Femur (tissue), 1 donor: ENCODE data around the gene YWHAB.
"Not testable (repeated sequence)": the region's sequence is repeated elsewhere in the genome, so short reads cannot be mapped to it uniquely, and the experiment has no call there.

ENCODE experiments used
- DNase-seq: peaks from one replicate; pipeline ENCODE4 v3.0.0-alpha.2; 2017

YWHAB gene

GRCh38 chr20:44885392-44886265 lies at the start of gene YWHAB:
Gene YWHAB, plus strand, starts transcription at chr20:44885705. Its CDS starts 15,829 bp downstream, at chr20:44901534.
- peak; percentile 99 for DNase-seq

GRCh38 chr20:44836601-44837120 lies 48.8 kb upstream of the YWHAB start:
- no peak for DNase-seq

- DNase-seq = peak; percentile 48
Observed at GRCh38 chr20:44837946-44838345, 47.6 kb upstream of the YWHAB start.

GRCh38 chr20:44838521-44838920 lies 47.0 kb upstream of the YWHAB start:
- DNase-seq = no peak

- DNase-seq = no peak
Observed at GRCh38 chr20:44839481-44839880, 46.0 kb upstream of the YWHAB start.

GRCh38 chr20:44840826-44841225 lies 44.7 kb upstream of the YWHAB start:
- DNase-seq = no peak

- DNase-seq = no peak
Observed at GRCh38 chr20:44841955-44842354, 43.5 kb upstream of the YWHAB start.

GRCh38 chr20:44843876-44844275 lies 41.6 kb upstream of the YWHAB start:
- no peak for DNase-seq

- DNase-seq = no peak
Observed at GRCh38 chr20:44848254-44849015, 37.1 kb upstream of the YWHAB start.

GRCh38 chr20:44849703-44850102 lies 35.8 kb upstream of the YWHAB start:
- DNase-seq = no peak

- no peak for DNase-seq
Observed at GRCh38 chr20:44850272-44850671, 35.2 kb upstream of the YWHAB start.

- DNase-seq = no peak
Observed at GRCh38 chr20:44850837-44851236, 34.7 kb upstream of the YWHAB start.

- DNase-seq = no peak
Observed at GRCh38 chr20:44851545-44851944, 34.0 kb upstream of the YWHAB start.

GRCh38 chr20:44856442-44856841 lies 29.1 kb upstream of the YWHAB start:
- DNase-seq = no peak

GRCh38 chr20:44856856-44857448 lies 28.6 kb upstream of the YWHAB start:
- no peak for DNase-seq

GRCh38 chr20:44858606-44859360 lies 26.7 kb upstream of the YWHAB start:
- DNase-seq = no peak

GRCh38 chr20:44861531-44862006 lies 23.9 kb upstream of the YWHAB start:
- no peak for DNase-seq

- no peak for DNase-seq
Observed at GRCh38 chr20:44862286-44862685, 23.2 kb upstream of the YWHAB start.

- not testable (repeated sequence) for DNase-seq
Observed at GRCh38 chr20:44863365-44864084, 22.0 kb upstream of the YWHAB start.

- not testable (repeated sequence) for DNase-seq
Observed at GRCh38 chr20:44864493-44864892, 21.0 kb upstream of the YWHAB start.

GRCh38 chr20:44866703-44867335 lies 18.7 kb upstream of the YWHAB start:
- DNase-seq = no peak
